Lung (tissue), 12 donors: Measurements from ENCODE around the gene MAML3. TPM values are rescaled to one million over a fixed set of nuclear protein-coding genes. Genes with fewer than 3 reads are reported as not detected.
A peak's percentile ranks its signal among the peaks of the same experiment; 100 is the strongest.

Source experiments
- ATAC-seq: fragments of 200-7000 bp; cut with Tn5 transposase; one replicate; pipeline ENCODE4 v1.9.1; 2020; ENCODE audit warnings: moderate number of reproducible peaks; ENCODE audit not compliant: insufficient read depth, low FRiP score
- DNase-seq, 3 donors: peaks; one replicate each; pipeline ENCODE4 v3.0.0-alpha.2; 2013 to 2017
- H3K27ac ChIP-seq, 2 donors: one replicate each; pipeline ENCODE4 v1.5.1; 2013; ENCODE audit warnings: mild to moderate bottlenecking in 2 of 2, moderate library complexity in 2 of 2, control low read depth in 1 of 2, inconsistent platforms in 1 of 2, low read depth in 1 of 2, low read length in 1 of 2
- H3K27me3 ChIP-seq, 3 donors: one replicate each; pipeline ENCODE4 v1.5.1; 2013; ENCODE audit warnings: low read length in 2 of 3; ENCODE audit not compliant: control insufficient read depth in 3 of 3, insufficient read depth in 3 of 3
- H3K36me3 ChIP-seq, 4 donors: one replicate each; pipeline ENCODE4 v1.5.1; 2013; ENCODE audit warnings: low read length in 4 of 4, mild to moderate bottlenecking in 1 of 4, moderate library complexity in 1 of 4; ENCODE audit not compliant: control insufficient read depth in 4 of 4, insufficient read depth in 4 of 4
- H3K4me1 ChIP-seq, 5 donors: one replicate each; pipeline ENCODE4 v1.5.1; 2013; ENCODE audit warnings: low read length in 5 of 5, mild to moderate bottlenecking in 2 of 5, moderate library complexity in 1 of 5; ENCODE audit not compliant: control insufficient read depth in 5 of 5, insufficient read depth in 5 of 5
- H3K4me3 ChIP-seq: one replicate; pipeline ENCODE4 v1.5.1; 2013; ENCODE audit warnings: mild to moderate bottlenecking, control low read depth, moderate library complexity
- H3K9ac ChIP-seq, 2 donors: one replicate each; pipeline ENCODE4 v1.5.1; 2013; ENCODE audit warnings: low read length in 2 of 2, control low read depth in 1 of 2; ENCODE audit not compliant: insufficient read depth in 1 of 2
- H3K9me3 ChIP-seq, 4 donors: one replicate each; pipeline ENCODE4 v1.5.1; 2013; ENCODE audit warnings: low read length in 3 of 4, mild to moderate bottlenecking in 1 of 4, moderate library complexity in 1 of 4; ENCODE audit not compliant: control insufficient read depth in 4 of 4, insufficient read depth in 3 of 4
- WGBS, 2 donors: extraction: QIAGEN DNeasy Blood & Tissue Kit; methylation state at CpG; one replicate each; pipeline ENCODE4 v1.1.7; 2013; 5-methylcytosine and 5-hydroxymethylcytosine counted together
- polyA plus RNA-seq, 2 donors: library from polyadenylated mRNA; stranded (reverse); fragments of 200-250 nt; gene quantifications; one replicate each; pipeline ENCODE4 v1.2.1, GENCODE V29; 2013
- total RNA-seq, 2 donors: library from RNA; depleted of rRNA in 1 of 2; stranded (reverse); fragments of >200 nt in 1 of 2; gene quantifications; one replicate each; pipeline ENCODE4 v1.2.1, GENCODE V29; 2014 to 2021
- TF ChIP-seq, protein P1 (sequence below): IDR thresholded peaks from 2 replicates; pipeline ENCODE4 v1.5.1; 2012; ENCODE audit warnings: mild to moderate bottlenecking; ENCODE audit errors: control extremely low read depth, extremely low read depth
- donor health status: control.
- donor health status: control.
- donor health status: Bipolar disorder and iron deficiency.
- donor health status: healthy.
- donor health status: DM: yes; HTN: yes; CAD: no.

MAML3 gene
- total and polyA plus RNA-seq, 4 donors: 3.0 to 16.4 (median 8.5) TPM

DNA sequence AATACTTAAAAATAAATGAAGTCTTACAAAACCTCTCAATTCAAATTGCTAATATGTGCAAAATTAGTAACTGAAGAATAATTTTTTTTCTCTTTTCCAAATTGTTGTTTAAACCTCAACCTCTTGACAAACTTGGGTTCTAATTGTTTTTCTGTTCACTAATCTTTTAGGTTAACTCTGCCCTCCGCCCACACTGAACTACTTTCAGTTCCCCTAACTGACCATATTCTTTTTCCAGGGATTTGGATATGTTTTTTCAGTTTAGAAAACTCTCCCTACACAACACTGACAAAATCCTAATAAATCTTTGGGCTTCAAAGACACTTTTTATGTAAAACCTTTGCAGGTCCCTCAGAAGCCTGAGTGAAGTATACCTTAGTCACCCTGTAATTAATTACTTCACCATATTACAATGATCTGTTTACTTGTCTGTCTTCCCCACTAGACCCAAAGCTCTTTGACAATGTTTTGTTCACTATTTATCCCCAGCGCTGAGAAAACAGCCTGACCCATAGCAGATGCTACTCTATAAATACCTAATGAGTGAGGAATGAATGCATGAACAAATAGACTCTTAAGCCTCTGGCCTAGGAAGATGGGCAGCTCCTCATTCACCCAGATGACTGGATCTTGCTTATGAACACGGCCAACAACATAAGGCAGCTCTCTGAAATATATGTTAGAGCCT, 134.9 kb downstream of the MAML3 start:
- Histone ChIP-seq H3K4me3 (no peak overlapping the region), H3K9me3 (peaks cover 0 to 3% (median 0%) of the 10 kb centered on the region in 4 donors), H3K27me3 (no peaks in the 10 kb centered on the region), H3K36me3 (no peaks in the 10 kb centered on the region), H3K27ac (no peak overlapping the region), H3K9ac (no peak overlapping the region), H3K4me1 (peaks cover 3 to 20% (median 12%) of the 10 kb centered on the region in 5 donors)
- ATAC-seq (no peak), DNase-seq (no peak)
- 72 to 85% methylated on average over 3 of the region's 3 CpGs for WGBS, 2 donors
- TF ChIP-seq, protein P1, sequence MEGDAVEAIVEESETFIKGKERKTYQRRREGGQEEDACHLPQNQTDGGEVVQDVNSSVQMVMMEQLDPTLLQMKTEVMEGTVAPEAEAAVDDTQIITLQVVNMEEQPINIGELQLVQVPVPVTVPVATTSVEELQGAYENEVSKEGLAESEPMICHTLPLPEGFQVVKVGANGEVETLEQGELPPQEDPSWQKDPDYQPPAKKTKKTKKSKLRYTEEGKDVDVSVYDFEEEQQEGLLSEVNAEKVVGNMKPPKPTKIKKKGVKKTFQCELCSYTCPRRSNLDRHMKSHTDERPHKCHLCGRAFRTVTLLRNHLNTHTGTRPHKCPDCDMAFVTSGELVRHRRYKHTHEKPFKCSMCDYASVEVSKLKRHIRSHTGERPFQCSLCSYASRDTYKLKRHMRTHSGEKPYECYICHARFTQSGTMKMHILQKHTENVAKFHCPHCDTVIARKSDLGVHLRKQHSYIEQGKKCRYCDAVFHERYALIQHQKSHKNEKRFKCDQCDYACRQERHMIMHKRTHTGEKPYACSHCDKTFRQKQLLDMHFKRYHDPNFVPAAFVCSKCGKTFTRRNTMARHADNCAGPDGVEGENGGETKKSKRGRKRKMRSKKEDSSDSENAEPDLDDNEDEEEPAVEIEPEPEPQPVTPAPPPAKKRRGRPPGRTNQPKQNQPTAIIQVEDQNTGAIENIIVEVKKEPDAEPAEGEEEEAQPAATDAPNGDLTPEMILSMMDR: no peak

DNA sequence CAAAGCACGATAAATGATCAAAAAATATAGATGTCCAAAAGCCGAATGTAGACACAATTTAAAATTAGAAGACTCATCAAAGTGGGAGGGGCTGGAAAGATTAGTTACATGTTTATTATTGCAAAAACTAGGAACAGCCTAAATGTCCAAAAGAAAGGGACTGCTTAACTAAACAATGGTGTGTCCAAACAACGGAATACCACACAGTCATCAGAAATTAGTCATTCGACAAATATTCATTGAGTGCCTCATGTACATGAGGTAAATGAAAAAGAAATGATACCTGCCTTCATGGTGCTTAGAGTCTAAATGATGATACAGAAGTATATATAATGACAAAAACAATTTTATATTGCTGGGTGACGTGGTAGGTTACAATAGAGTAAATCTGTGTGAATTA, 139.7 kb downstream of the MAML3 start:
- H3K36me3 ChIP-seq: no peaks in the 10 kb centered on the region
- H3K4me1 ChIP-seq: peaks cover 0 to 6% (median 2%) of the 10 kb centered on the region in 5 donors
- no peak overlapping the region for H3K27ac ChIP-seq
- peaks cover 0 to 3% (median 0%) of the 10 kb centered on the region in 4 donors for H3K9me3 ChIP-seq
- DNase-seq: no peak
- no peak overlapping the region for H3K4me3 ChIP-seq
- H3K9ac ChIP-seq: no peak overlapping the region
- no peaks in the 10 kb centered on the region for H3K27me3 ChIP-seq
- TF ChIP-seq, protein P1: no peak
- no peak for ATAC-seq
- WGBS, 2 donors: 92 to 96% methylated on average over 5 of the region's 5 CpGs

DNA sequence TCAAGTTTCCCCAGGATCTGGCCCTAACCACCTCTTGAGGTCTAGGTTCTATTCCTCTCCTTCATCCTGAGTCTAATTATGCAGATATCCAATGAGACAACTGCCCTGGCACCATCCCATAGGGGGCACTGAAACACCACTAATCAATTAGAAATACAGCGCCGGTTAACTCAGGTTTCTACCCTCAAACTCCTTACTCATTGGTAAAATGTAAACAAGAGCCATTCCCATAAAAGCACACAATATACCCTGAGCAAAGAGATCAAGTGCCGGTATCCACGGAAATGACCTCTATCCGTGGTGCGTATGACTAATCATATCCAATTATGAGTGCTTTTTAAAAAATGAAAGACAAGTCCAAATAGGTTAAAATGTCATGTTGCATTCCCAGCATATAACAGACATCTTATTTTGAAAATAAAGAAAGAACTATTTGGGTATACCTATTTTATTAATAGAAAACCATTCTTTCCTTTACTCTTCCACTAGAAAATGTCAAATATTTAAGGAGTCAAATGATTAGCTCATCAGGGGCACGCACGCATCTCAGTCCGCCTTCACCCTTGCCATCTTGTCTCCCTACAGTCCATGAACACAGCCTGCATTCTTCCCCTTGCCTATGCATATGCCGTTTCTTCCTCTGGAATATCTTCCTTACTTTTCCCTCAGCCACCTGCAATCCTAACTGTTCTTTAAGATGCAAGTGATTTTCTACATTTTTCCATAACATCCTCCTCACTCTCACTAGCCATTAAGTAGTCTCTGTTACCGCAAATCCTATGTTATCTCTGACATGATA, 141.1 kb downstream of the MAML3 start:
- Histone ChIP-seq H3K27me3 (no peaks in the 10 kb centered on the region), H3K9ac (no peak overlapping the region), H3K4me3 (no peak overlapping the region), H3K36me3 (no peaks in the 10 kb centered on the region), H3K9me3 (peaks cover 0 to 3% (median 0%) of the 10 kb centered on the region in 4 donors), H3K4me1 (peaks cover 0 to 6% (median 0%) of the 10 kb centered on the region in 5 donors), H3K27ac (no peak overlapping the region)
- DNase-seq: peak; percentile 71 to 82 (median 74)
- 43% methylated on average over 11 of the region's 11 CpGs for WGBS, 2 donors
- TF ChIP-seq, protein P1: peak; percentile 61
- peak; percentile 91 for ATAC-seq
